Dermis microvascular lymphatic vessel endothelial cell (primary cell): Measurements from ENCODE around the gene ZNF236. TPM values are rescaled to one million over a fixed set of nuclear protein-coding genes. Genes with fewer than 3 reads are reported as not detected.
"Not testable (repeated sequence)": the region's sequence is repeated elsewhere in the genome, so short reads cannot be mapped to it uniquely, and the experiment has no call there.

Experiments used
- DNase-seq, 2 donors: peaks; one replicate each; pipeline versions ENCODE4 v3.0.0 to v3.0.0-alpha.2; 2010; ENCODE audit warnings: low read depth in 2 of 2
- total RNA-seq: library from RNA; depleted of rRNA; stranded (reverse); fragments of >200 nt; gene quantifications from 2 replicates; pipeline ENCODE4 v1.2.1, GENCODE V29; 2014

The ZNF236 gene
- total RNA-seq, 1 donor from 2014 or later, result 3.9 TPM

DNA sequence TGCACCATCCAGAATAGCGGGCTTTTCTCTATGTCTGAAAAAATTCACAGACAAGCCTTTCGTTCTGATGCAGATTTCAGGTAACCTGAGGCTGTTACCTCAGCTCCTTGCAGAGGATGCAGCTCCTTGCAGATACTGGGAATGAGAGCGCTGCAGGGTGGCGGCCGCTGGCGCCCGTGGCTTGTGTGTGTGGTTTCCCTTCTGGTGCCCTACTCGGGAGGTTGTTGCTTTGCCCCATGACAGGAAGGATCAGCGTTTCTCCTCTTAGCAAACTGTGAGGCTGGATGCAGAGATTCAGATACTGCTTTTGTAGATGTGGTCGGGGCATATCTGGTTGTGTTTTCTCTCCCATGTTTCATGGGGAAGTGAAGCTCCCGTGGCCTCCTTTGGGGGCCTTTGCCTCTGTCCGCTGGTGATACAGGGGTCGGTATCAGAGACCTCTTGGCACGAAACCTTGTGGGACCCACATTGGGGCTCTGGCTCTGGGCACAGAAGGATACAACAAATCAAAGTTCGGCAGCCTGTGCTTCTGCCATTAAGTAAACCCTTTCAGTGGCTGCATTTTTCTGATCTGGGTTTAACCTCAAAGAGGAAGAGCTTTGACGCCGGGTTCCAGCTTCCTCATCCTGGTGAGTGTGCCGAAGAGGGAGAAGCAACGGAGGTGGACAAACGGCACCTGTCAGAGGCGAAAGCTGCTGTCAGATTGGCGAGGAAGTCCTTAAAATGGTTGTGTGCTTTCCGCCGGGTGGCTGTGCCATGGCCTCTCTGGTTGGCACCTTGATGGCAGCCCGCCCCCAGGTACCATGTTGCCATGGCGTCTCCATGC is 182.4 kb downstream of the ZNF236 start:
- no peak for DNase-seq

DNA sequence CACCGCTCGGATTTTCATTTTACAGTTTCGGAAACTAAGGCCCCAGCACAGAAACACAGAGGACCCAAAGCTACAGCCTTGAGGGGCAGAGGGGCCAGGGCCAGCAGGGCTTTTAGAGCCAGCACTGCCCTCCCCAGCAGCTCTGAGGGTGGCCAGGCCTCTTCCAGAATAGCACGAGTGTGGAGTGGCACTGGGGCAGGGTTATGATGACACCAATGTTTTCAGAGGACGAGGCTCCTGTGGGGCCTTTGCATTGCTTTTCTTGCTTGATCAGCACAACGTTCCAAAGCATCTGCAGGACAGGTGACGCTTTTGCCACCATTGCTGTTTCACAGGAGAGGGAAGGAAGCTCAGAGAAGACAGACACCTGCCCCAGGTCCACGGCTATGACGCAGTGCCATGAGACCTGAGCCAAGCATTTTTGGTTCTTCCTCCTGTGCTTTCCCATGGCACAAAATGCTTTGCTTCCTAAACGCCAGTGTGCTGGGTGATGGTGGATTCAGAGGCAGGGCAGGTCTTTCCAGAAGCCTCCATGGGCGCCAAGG is 183.4 kb downstream of the ZNF236 start:
- DNase-seq, result no peak

- no peak for DNase-seq
These were observed 184.2 kb downstream of the ZNF236 start for GRCh38 chr18:77006305-77007175.

DNA sequence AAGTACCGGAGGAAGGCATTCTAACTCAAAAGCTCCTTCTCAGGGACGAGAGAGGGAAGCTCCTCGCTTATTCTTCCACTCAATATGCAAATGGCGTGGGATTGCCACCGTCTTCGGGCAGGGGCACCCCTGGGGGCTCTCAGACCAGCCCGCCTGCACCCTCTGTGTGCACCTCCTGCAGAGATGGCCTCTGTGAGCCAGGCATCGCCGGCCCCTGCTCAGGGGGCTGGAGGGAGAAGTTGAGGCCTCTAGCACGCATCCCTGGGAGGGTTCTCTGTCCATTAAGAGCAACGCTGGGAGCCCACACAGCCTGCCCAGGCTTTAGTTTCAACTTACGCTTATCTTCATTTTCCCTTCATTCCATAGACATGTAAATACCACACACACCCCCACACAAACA is 184.9 kb downstream of the ZNF236 start:
- no peak for DNase-seq

DNA sequence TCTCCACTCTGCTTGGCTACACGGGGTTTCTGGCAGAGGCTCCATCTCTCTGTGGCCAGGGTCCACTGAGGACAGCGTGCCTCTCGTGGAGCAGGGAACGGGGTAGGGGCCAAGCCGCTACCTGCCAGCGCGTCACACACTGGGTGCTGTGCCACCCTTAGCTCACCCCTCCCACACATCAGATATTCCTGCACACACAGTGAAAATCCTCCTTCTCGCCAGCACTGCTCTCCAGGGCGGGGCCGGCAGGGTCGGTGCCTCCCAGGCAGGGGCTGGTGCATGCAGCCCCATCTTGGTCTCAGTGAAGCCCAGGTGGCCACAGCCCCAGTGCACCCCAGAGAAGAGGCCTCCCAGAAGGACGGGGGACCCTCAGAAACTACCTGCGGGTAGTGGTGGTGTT is 185.6 kb downstream of the ZNF236 start:
- DNase-seq, result no peak

DNA sequence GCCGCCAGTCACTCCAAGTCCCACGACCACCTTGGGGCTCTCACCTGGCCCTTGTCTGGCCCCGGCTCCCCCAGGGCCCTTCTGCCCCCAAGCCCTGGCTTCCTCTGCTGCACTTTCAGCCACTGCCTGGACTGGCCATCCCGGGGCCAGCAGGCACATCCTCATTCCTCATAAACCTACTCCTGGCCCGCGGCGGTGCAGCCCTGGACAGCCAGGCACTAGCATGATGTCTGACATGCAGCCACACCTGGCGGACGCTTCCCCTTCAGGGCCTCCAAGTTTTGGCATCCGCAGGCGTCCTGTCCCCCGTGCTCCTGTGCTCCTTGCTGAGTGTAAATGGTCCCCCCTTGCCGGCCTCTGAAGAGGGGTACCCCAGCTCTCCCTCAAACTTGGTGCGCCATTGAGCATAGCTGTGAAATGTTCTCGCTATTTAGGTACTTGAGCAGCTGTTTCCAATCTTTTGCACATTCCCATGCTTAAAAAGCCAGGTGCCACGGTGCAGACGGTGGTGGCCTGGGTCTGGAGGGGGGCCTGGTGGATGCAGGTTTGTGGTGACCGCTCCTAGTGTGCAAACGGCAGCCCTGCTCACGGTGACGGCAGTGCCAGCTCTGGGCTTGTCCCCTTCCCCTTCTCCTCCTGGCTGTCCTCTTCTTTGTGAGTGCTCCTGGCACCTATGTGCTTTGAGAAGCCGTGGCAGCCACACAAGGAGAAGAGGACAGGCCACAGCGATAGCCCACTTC is 186.4 kb downstream of the ZNF236 start:
- DNase-seq, result no peak

- DNase-seq, result no peak
These were observed 187.3 kb downstream of the ZNF236 start for GRCh38 chr18:77009675-77010074.

DNA sequence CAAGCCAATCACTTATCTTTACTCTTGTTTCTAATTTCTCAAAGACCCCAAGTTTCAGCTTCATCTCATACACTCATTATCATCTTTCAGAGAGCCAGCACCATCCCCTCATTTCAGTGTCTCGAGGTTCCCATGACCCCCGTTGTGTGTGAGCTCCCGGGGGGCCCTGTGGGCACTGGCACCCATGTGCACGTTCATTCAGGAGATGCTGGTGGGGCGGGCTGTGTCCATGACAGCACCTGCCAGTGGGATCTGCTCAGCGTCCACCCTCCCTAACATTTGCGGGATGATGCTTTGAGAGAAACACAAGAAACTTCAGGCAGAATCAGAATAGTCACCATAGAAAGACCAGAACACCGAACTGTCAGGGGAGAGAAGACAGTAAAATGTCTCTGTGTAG is 189.8 kb downstream of the ZNF236 start:
- no peak for DNase-seq

DNA sequence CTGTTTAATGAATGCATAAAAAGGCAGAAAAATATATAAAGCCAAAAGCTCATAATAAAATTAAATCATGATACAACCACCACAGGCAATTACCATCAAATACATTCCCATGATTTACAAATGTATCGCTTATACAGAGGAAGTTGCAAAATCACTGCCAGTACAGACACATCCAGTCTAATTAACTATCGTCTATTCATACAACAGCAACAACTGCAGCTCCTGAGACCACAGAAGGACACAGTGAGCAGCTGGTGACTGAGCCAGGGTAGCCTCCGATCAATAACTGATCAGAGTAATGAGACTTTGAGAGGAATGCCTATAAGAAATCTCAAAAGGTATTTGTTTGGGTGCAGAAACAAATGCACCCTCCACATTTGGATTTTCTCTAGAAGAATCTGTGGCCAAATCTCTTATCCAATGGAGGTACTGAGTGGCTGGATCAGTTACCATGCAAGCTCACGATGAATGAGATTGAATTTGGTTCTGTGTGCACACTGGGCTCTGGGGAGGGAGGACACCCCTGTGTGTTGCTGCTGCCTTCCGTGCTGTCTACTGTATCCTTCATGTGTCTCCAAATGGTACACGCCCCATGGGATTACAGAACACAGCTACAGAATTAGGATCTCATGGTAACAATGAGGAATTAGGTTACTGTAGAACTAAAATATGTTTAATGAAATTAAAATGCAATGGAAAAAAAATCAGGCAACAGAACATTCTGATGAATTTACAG is 190.6 kb downstream of the ZNF236 start:
- DNase-seq, result no peak

GRCh38 chr18:77013811-77014521 is 191.6 kb downstream of the ZNF236 start:
- DNase-seq, result no peak

GRCh38 chr18:77014538-77014937 is 192.2 kb downstream of the ZNF236 start:
- no peak for DNase-seq

- no peak for DNase-seq
These were observed 192.8 kb downstream of the ZNF236 start for GRCh38 chr18:77015169-77015568.

DNA sequence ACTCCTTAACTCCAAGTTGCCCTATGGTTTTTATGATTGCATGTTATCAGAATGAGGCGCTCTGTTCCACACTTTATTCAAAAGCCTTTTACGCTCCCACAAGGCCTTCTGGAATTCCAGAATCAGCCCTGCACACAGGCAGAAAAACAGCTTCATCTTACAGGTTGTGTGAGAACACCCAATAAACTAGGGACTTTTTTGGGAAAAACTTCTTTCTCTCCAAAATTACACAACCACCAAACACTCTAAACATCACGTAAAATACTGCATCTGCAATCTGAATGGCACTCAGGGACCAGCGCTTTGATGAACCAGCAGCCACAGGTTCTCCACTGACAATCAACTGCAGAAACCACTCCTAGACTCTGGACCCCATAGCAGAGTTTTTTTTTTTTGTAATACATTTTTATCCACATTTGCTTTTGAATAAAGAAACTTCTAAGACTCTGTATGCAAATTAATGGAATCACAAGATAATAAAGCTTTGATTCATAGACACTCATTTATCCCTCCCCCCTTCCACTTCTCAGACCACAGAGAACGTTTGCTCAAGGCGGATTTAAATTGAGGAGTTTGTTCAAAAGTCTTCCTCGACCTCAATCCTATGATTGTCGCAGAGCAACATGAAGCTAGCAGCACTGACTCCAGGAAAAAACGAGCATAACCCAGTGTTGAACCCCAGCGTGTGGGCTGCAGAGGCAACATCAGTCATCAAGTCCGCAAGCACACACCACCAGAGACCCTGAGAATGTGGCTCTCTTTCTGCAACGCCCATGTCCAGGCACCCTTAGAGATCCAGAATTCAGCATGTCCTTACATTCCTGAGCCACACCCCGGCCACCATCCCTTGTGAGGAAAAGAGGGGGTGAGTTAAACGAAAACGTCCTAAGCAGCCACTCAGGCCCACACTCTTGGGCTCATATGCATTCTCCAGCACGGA is 193.7 kb downstream of the ZNF236 start:
- DNase-seq, result no peak

DNA sequence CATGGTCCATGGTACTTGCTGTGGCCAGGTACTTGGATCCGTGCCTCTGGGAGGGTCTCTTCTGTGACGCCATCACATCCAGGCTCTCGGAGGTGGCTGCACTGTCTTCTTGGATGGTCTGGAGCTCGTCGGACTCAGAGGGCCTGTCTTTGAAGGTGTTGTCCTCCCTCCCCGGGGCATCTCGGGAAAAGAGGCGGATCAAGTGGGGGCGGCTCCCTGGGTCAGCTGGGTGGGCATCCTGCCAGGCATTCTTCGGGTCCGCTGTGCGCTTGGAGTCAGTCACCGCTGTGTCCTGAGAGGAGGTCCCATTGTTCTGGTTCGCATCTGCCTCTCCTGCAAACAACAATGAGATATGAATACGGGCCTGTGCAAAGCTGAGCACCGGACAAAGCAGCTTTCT is 194.6 kb downstream of the ZNF236 start:
- DNase-seq, result no peak

GRCh38 chr18:77017355-77017754 is 195.0 kb downstream of the ZNF236 start:
- no peak for DNase-seq

GRCh38 chr18:77018650-77019049 is 196.3 kb downstream of the ZNF236 start:
- DNase-seq, result not testable (repeated sequence)

DNA sequence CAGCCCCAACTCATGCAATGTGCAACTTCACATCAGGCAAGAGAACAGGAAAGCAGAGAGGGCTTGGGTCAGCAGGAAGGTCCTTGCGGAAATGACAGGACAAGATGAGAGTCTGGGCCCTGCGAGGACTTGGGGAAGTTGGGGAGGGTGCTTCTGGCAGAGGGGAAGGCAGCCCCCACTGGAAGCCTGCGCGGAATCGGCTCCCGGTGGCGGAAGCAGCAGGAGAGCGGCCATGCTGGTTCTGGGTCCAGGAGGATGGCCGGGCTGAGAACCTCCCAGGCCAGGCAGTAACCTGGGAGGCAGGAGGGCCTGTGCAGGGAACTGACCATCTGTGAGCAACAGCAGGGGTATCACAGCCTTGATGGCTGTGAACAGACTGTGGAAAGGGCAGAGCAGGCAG is 197.3 kb downstream of the ZNF236 start:
- DNase-seq, result no peak
